Measurements from ENCODE around the gene ZNF414.

DNA sequence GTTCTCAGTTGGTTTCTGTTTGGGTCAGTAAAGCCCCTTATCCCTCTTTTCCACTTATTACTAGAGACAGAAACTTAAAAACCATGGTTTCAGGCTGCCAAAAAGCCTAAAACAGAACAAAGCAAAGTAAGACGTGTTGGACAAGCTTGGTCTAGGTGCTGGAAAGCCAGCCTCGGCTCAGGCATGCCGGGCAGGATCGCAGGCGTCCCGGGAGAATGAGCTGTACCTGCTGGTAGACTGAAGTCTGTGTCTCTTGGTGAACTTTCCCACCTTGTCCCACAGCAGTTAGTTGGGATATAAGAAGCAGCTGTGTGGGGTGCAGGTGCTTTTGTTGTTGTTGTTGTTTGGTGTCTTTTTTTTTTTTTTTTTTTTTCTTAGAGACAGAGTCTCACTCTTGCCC lies 32.4 kb downstream of the ZNF414 start:
- no peak for TF ChIP-seq POLR2AphosphoS5 (IDR thresholded peaks at IDR 0.05; ENCODE audit: borderline replicate concordance, low read depth, low read length)
- no peak for TF ChIP-seq EZH2 (IDR thresholded peaks at IDR 0.05)
- no peak for TF ChIP-seq FOXP2 (optimal IDR thresholded peaks at IDR 0.05; ENCODE audit: control extremely low read depth, extremely low read length, insufficient read depth)
